NOMO-1 treated with DMSO at 0.1 percent for 48 hours (cell line): Measurements from ENCODE around the gene RNPEPL1.
A peak's percentile ranks its signal among the peaks of the same experiment; 100 is the strongest.

Source experiments
- DNase-seq: peaks from one replicate; lab custom pipeline; 2025; ENCODE audit not compliant: unreplicated experiment; lab: John Stamatoyannopoulos, UW

The RNPEPL1 gene

GRCh38 chr2:240624011-240624949 lies 56.0 kb downstream of the RNPEPL1 start:
- peak; percentile 49 for DNase-seq

DNA sequence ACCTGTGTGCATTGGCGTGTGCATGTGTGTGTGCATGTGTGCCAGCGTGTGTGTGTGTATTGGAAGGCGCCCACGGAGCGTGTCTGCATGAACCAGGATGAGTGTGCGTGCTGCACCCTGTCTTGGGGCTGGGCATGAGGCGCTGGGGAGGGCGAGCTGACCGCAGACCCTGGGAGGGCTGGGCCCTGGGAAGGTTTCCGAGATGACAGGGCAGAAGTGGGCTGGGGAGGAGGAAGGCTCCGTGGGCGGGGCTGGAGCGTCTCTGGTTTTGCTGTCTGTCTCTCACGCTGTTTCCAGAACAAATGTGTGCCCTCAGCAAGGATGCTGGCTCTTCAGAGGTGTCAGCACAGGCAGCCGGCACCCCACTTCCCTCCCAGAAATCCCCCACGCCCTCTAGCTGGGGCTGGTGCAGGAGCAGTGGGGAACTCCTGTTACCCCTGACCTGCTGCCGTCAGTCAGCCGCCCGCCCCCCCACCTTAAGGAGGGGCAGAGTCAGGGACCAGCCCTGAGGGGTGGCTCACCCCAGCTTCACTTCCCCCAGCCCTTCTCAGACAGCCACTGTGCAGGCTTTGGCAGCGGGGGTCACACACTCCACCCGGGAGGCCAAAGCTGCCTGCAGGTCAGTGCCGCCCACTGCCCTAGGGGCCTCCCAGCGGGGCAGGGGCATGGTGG lies 56.8 kb downstream of the RNPEPL1 start, which contains the start of gene GPR35:
Gene GPR35 (plus strand): TSS at position 531 of the 672 bp plus-strand sequence. CDS start 4,473 bp downstream, outside the sequence.
- peak; percentile 95 for DNase-seq

DNA sequence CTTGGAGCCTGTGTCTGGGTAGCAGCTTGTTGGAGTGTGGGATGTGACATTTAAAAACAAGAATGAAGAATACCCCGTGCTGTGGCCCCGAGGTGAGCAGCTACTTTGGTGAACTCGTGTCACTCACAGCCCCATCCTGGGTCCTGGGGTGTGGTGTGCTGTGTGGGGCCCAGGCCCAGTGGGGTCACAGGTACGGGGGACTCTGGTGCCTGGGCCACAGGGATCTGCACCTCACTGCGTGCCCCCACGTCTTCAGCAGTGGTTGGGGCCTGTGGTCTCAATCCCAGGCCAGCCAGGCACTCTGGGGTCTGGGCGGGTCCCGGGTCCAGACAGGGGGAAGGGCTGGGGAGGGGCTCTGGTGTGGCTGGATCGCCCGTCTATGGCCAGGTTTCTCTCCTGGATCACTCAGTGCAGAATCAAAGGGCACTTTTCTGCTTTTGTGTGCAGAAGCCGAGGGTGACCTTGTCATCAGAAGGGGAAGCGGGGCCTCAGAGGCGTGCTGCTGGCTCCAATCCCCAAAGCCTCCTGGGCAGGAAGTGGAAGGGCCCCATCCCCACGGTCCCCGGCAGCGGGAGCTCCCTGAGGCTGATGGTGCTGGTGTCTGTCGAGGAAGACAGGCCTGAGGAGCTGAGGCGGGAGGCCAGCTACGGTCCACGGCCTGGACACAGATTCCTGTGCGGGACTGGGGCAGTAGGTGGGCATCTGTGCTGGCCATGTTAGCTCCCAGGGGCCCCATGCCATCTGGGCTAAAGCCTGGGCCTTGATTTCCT lies 58.4 kb downstream of the RNPEPL1 start:
- peak; percentile 88 for DNase-seq

DNA sequence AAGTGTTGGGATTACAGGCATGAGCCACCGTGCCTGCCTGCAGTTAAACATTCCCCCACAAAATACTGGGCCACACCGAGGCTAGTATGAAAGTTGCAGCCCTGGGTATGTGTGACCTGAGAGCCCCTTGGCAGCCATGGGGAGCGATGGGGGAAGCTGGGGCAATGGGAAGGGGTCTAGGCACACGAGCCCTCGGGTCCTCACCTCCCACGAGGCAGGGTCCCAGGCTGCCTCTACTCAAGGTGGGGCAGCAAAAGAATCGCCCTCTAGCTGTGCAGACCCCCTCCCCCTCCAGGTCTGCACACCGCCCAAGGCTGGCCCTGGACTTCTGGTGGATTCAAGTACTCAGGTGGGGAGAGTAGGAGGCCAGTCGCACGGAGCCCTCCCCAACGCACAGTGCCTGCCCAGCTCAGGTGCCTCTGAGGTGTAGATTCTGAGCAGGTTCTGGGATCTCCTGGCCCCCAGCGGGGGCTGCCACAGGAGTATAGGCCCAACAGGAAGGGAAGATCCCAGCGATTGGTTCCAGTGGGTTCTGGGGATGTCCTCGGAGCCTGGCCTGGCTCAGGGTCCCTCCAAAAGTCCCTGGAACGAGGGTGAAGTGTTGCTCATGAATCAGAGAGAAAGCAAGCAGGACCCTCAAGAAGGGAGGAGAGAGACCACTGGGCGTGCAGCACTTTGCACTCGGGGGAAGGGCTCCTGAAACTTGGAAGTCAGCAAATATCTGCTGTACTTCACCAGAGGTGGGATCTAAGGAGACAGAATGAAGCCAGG lies 59.6 kb downstream of the RNPEPL1 start:
- no peak for DNase-seq

DNA sequence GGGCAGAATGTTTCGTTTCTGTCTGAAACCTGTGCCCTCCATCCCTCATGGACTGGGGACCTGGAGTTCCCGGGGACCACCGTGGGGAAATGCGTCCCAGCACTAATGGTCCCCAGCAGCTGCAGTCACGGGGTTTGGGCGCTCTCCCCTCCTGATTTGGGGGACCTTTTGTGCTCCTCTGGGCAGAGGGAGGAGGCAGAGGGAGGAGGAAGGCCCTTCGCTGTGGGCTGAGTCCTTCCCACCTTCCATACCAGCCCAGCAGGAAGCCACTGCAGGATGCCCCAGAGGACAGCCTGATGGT lies 60.2 kb downstream of the RNPEPL1 start:
- no peak for DNase-seq

DNA sequence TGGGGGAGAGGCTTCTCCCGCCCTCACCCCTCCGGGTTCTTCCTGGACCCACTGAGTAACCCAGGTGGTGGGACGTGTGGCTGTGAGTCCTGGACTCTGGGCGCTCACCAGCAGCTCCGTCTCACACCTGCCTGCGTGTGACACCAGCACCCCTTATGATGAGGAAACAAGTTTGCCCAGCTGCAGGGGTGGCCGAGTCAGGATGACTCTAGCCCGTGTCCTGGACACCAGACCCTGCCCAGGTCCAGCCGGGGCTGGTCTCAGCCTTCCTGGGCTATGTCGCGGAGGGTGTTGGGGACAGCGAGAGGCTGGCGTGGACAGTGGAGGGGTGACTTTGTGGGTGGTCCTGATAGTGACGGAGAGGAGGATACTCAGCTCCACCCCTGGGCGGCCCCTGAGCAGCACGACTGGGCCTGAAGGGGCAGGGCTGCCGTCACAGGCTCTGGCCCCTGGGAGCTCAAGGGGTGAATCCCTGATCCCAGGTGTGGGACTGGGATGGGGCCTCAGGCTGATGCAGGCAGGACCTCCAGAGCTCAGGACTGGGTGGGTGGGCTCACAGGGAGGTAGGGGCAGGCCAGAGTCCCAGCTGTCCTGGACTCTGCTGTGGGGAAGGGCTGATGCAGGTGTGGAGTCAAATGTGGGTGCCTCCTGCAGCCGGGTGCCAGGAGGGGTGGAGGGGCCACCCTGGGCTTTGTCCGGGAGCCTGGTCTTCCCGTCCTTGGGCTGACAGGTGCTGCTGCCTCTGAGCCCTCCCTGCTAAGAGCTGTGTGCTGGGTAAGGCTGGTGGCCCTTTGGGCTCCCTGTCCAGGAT lies 60.7 kb downstream of the RNPEPL1 start:
- DNase-seq = no peak

DNA sequence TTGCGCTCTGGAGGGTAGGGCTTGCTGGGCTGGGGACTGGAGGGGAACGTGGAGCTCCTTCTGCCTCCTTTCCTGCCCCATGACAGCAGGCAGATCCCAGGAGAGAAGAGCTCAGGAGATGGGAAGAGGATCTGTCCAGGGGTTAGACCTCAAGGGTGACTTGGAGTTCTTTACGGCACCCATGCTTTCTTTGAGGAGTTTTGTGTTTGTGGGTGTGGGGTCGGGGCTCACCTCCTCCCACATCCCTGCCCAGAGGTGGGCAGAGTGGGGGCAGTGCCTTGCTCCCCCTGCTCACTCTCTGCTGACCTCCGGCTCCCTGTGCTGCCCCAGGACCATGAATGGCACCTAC lies 61.3 kb downstream of the RNPEPL1 start:
- DNase-seq = no peak

DNA sequence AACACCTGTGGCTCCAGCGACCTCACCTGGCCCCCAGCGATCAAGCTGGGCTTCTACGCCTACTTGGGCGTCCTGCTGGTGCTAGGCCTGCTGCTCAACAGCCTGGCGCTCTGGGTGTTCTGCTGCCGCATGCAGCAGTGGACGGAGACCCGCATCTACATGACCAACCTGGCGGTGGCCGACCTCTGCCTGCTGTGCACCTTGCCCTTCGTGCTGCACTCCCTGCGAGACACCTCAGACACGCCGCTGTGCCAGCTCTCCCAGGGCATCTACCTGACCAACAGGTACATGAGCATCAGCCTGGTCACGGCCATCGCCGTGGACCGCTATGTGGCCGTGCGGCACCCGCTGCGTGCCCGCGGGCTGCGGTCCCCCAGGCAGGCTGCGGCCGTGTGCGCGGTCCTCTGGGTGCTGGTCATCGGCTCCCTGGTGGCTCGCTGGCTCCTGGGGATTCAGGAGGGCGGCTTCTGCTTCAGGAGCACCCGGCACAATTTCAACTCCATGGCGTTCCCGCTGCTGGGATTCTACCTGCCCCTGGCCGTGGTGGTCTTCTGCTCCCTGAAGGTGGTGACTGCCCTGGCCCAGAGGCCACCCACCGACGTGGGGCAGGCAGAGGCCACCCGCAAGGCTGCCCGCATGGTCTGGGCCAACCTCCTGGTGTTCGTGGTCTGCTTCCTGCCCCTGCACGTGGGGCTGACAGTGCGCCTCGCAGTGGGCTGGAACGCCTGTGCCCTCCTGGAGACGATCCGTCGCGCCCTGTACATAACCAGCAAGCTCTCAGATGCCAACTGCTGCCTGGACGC lies 61.9 kb downstream of the RNPEPL1 start:
- DNase-seq = no peak
